ENCODE measurements around the gene CORO2A. TPM values are rescaled to one million over a fixed set of nuclear protein-coding genes. Genes with fewer than 3 reads are reported as not detected.

The CORO2A gene
- total and polyA plus RNA-seq, 2 of the 4 experiments (the other 2 are of a cell fraction) = 1.9 to 2.2 TPM

DNA sequence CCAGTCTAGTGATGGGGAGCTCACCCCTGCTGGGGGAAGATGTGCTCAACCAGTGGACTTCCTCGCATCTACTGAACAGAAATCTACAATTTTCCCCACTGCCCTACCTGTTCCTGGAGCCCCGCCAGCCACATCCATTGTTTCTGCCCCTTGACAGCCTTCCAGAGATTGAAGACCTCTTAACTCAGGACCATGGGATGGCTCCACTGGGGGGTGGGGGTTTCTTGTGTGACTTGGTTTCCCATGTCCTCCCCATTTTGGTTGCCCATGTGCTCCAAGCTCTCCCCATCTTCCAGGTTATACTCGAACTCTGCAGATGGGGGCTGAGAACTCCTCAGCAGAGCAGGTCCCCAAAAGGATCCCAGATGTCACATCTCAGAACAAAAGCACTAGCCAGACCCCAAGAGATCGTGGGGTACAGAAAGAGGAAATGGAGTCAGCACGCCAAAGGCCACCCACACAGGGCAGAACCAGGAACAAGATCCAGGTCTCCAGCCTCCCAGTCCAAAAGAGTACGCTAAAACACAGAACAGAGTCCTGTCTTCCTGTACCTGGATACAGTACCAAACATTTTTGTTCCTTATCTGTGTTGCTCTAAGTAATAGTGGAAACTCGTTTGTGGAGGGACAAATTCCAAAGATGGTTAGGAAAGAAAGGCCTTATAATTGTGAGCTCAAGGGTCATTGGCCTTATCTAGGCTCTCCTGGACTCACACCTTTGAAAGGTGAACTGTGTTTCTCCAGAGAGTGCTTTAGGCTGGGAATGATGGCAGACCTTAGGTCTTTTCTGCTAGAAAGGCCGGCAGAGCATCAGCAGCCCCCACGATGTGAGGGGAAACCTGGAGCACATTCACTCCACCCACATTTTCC is 15.8 kb downstream of the CORO2A start:
- H3K18ac ChIP-seq (ENCODE audit: low read depth, low read length) = no peak overlapping the region
- peaks cover 4% of the 10 kb centered on the region for H3K27me3 ChIP-seq (ENCODE audit: control insufficient read depth, insufficient read depth, low read length)
- H3K9me3 ChIP-seq (ENCODE audit: control insufficient read depth, insufficient read depth, low read length) = no peaks in the 10 kb centered on the region
- no peak overlapping the region for H2BK15ac ChIP-seq (ENCODE audit: low read depth, low read length)
- H3K56ac ChIP-seq (ENCODE audit: extremely low read depth, insufficient read depth, low read length) = no peak overlapping the region
- no peak overlapping the region for H3K23ac ChIP-seq (ENCODE audit: low read depth, low read length)
- no peak overlapping the region for H2AK5ac ChIP-seq (ENCODE audit: low read depth, low read length)
- WGBS, 2 experiments (ENCODE audit: extremely low coverage in 2 of 2, insufficient read length in 1 of 2) = 0% methylated on average over 1 of the region's 9 CpGs; no CpG with 5 or more reads in 1 of the 2 experiments
- H4K91ac ChIP-seq (ENCODE audit: insufficient read depth, low read depth, low read length) = no peak overlapping the region
- no peak overlapping the region for H3K4ac ChIP-seq (ENCODE audit: low read depth, low read length)
- H2BK120ac ChIP-seq (ENCODE audit: low read depth, low read length) = no peak overlapping the region
- no peak overlapping the region for H4K5ac ChIP-seq (ENCODE audit: low read depth, low read length)
- no peak overlapping the region for H2BK5ac ChIP-seq (ENCODE audit: low read depth, low read length, poor library complexity, severe bottlenecking)
- H3K36me3 ChIP-seq (ENCODE audit: control insufficient read depth, insufficient read depth, low read length) = no peaks in the 10 kb centered on the region
- no peak overlapping the region for H3K27ac ChIP-seq (ENCODE audit: insufficient read depth, low read length)
- TF ChIP-seq MAZ (IDR thresholded peaks at IDR 0.05; ENCODE audit: borderline replicate concordance, low read depth, low read length) (no peak), SMC3 (IDR thresholded peaks at IDR 0.05; ENCODE audit: low read depth, low read length) (no peak), MAFK (IDR thresholded peaks at IDR 0.05; ENCODE audit: low read depth, low read length) (no peak), MXI1 (IDR thresholded peaks at IDR 0.05; ENCODE audit: borderline replicate concordance, low read depth, low read length) (no peak), CEBPB (IDR thresholded peaks at IDR 0.05; ENCODE audit: low read depth, low read length) (no peak), FOS (IDR thresholded peaks at IDR 0.05; ENCODE audit: low read depth, low read length) (no peak), RFX5 (IDR thresholded peaks at IDR 0.05; ENCODE audit: low read depth, low read length) (no peak), NFE2L2 (IDR thresholded peaks at IDR 0.05; ENCODE audit: low read depth, low read length) (no peak), RAD21 (IDR thresholded peaks at IDR 0.05; ENCODE audit: low read length) (no peak), CHD1 (IDR thresholded peaks at IDR 0.05; ENCODE audit: low read depth, low read length) (no peak), RCOR1 (IDR thresholded peaks at IDR 0.05; ENCODE audit: insufficient replicate concordance, low read length) (no peak)
- TF ChIP-seq, protein P1, sequence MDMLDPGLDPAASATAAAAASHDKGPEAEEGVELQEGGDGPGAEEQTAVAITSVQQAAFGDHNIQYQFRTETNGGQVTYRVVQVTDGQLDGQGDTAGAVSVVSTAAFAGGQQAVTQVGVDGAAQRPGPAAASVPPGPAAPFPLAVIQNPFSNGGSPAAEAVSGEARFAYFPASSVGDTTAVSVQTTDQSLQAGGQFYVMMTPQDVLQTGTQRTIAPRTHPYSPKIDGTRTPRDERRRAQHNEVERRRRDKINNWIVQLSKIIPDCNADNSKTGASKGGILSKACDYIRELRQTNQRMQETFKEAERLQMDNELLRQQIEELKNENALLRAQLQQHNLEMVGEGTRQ (IDR thresholded peaks at IDR 0.05; ENCODE audit: low read depth, low read length) = no peak
- TF ChIP-seq, protein P2, sequence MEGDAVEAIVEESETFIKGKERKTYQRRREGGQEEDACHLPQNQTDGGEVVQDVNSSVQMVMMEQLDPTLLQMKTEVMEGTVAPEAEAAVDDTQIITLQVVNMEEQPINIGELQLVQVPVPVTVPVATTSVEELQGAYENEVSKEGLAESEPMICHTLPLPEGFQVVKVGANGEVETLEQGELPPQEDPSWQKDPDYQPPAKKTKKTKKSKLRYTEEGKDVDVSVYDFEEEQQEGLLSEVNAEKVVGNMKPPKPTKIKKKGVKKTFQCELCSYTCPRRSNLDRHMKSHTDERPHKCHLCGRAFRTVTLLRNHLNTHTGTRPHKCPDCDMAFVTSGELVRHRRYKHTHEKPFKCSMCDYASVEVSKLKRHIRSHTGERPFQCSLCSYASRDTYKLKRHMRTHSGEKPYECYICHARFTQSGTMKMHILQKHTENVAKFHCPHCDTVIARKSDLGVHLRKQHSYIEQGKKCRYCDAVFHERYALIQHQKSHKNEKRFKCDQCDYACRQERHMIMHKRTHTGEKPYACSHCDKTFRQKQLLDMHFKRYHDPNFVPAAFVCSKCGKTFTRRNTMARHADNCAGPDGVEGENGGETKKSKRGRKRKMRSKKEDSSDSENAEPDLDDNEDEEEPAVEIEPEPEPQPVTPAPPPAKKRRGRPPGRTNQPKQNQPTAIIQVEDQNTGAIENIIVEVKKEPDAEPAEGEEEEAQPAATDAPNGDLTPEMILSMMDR (conservative IDR thresholded peaks at IDR 0.05; ENCODE audit: low read depth, low read length) = no peak
- H4K8ac ChIP-seq (ENCODE audit: low read depth in 2 of 2, low read length in 2 of 2) = no peak overlapping the region
- intact Hi-C loops (cut with micrococcal nuclease) (no loop called here), in situ Hi-C loops (cut with MboI; ENCODE audit: low sequenced_read_pairs) (no loop called here), dilution Hi-C loops (cut with HindIII; ENCODE audit: low sequenced_read_pairs, unreplicated experiment) (no loop called here)
- H2AK9ac ChIP-seq (replicated peaks; ENCODE audit: low read depth, low read length, poor library complexity) = no peak overlapping the region
- H3K4me1 ChIP-seq (ENCODE audit: control insufficient read depth, insufficient read depth, low read length) = peaks cover 4% of the 10 kb centered on the region; the same call in 1 of the 2 replicates
- no peaks in the 10 kb centered on the region for H4K20me1 ChIP-seq (ENCODE audit: insufficient read depth, low read length)
- H2BK20ac ChIP-seq (ENCODE audit: low read depth, low read length) = no peak overlapping the region
- H3K9ac ChIP-seq (ENCODE audit: low read depth, low read length) = no peak overlapping the region
- H3K4me3 ChIP-seq (ENCODE audit: insufficient read depth, low read depth, low read length) = no peak overlapping the region
- H3K4me2 ChIP-seq (ENCODE audit: low read depth, low read length) = no peak overlapping the region
- no peak overlapping the region for H2AFZ ChIP-seq (replicated peaks; ENCODE audit: low read length, poor library complexity)
- no peak overlapping the region for H3K14ac ChIP-seq (replicated peaks; ENCODE audit: low read depth, low read length)
- ChIA-PET CTCF (no interaction called here), POLR2A (ENCODE audit: unreplicated experiment) (no interaction called here)
- DNase-seq (no peak), ATAC-seq (ENCODE audit: low read depth) (no peak)
- 0 out of 2 replicates have a peak, but pooled peaks cover 5% of the 10 kb centered on the region for H3K9me1 ChIP-seq (ENCODE audit: insufficient read depth, low read length)
- BruUV-seq (replicated peaks) = no TSS peak
- no peaks in the 10 kb centered on the region for H3K79me1 ChIP-seq (ENCODE audit: low read depth in 1 of 2, low read length in 2 of 2)

Measured in IMR-90 (cell line).